K562 (cell line): ENCODE measurements around the gene TGFBR2.

ENCODE experiments used
- AFF4 ChIP-seq: sonication (generic); formaldehyde crosslinking; IDR thresholded peaks from 2 replicates; pipeline ENCODE4 v1.8.0; 2023; ENCODE audit warnings: mild to moderate bottlenecking, missing genetic modification reagents
- JUND ChIP-seq, 2 experiments: IDR thresholded peaks; 2 replicates in 1 of 2; 3 replicates in 1 of 2; pipeline ENCODE4 v1.6.1; 2011; ENCODE audit warnings: borderline replicate concordance in 2 of 2, low read depth in 2 of 2, low read length in 2 of 2, improper control_type of control experiment in 1 of 2, missing biosample characterization in 1 of 2, missing genetic modification characterization in 1 of 2, missing genetic modification reagents in 1 of 2
- MAZ ChIP-seq, 2 experiments: fragments of 450-650 bp in 1 of 2; sonication (generic) in 1 of 2; formaldehyde crosslinking; IDR thresholded peaks in 1 of 2; conservative IDR thresholded peaks in 1 of 2; 2 replicates each; pipeline versions ENCODE4 v1.4.0 to v1.5.0; 2020; ENCODE audit warnings: mild to moderate bottlenecking in 1 of 2, missing genetic modification reagents in 1 of 2
- NCOA1 ChIP-seq: fragments of 450-650 bp; IDR thresholded peaks from 2 replicates; pipeline ENCODE4 v1.6.1; 2016; ENCODE audit warnings: low read depth
- RFX5 ChIP-seq: IDR thresholded peaks from 2 replicates; pipeline ENCODE4 v1.6.1; 2011; ENCODE audit warnings: low read depth, mild to moderate bottlenecking, improper control_type of control experiment, low read length
- SOX6 ChIP-seq: fragments of 450-650 bp; IDR thresholded peaks from 2 replicates; pipeline ENCODE4 v1.6.1; 2014; ENCODE audit warnings: mild to moderate bottlenecking
- XRCC5 ChIP-seq: fragments of 200-400 bp; formaldehyde crosslinking; IDR thresholded peaks from 2 replicates; pipeline ENCODE4 v1.6.1; 2017; ENCODE audit warnings: low read depth, mild to moderate bottlenecking, low read length
- ZNF589 ChIP-seq: fragments of 200-800 bp; sonication (Bioruptor generic); IDR thresholded peaks from 2 replicates; pipeline ENCODE4 v1.6.1; 2016; ENCODE audit warnings: low read depth, missing genetic modification characterization, missing compliant biosample characterization
- TF ChIP-seq, protein P1 (sequence below), 2 experiments: fragments of 450-650 bp; formaldehyde crosslinking in 1 of 2; IDR thresholded peaks; 2 replicates each; pipeline versions ENCODE4 v1.4.0 to v1.6.1; 2014 to 2020; ENCODE audit warnings: mild to moderate bottlenecking in 2 of 2, borderline replicate concordance in 1 of 2, low read depth in 1 of 2

GRCh38 chr3:30719536-30719935 lies 113.1 kb downstream of the TGFBR2 start:
- no peak for TF ChIP-seq SOX6
- TF ChIP-seq ZNF589 (CRISPR knock-in tag) = no peak
- TF ChIP-seq AFF4 (CRISPR knock-in tag) = no peak
- no peak for TF ChIP-seq RFX5
- TF ChIP-seq NCOA1 = no peak
- TF ChIP-seq JUND (IDR thresholded peaks at IDR 0.05; ENCODE audit: borderline replicate concordance, low read depth, low read length) = no peak
- no peak for TF ChIP-seq JUND (tag; IDR thresholded peaks at IDR 0.05; ENCODE audit: borderline replicate concordance, low read depth, low read length)
- no peak for TF ChIP-seq XRCC5
- TF ChIP-seq MAZ (CRISPR knock-in tag; conservative IDR thresholded peaks at IDR 0.05 in 1 of 2, IDR thresholded peaks at IDR 0.05 in 1 of 2) = no peak
- TF ChIP-seq, protein P1, sequence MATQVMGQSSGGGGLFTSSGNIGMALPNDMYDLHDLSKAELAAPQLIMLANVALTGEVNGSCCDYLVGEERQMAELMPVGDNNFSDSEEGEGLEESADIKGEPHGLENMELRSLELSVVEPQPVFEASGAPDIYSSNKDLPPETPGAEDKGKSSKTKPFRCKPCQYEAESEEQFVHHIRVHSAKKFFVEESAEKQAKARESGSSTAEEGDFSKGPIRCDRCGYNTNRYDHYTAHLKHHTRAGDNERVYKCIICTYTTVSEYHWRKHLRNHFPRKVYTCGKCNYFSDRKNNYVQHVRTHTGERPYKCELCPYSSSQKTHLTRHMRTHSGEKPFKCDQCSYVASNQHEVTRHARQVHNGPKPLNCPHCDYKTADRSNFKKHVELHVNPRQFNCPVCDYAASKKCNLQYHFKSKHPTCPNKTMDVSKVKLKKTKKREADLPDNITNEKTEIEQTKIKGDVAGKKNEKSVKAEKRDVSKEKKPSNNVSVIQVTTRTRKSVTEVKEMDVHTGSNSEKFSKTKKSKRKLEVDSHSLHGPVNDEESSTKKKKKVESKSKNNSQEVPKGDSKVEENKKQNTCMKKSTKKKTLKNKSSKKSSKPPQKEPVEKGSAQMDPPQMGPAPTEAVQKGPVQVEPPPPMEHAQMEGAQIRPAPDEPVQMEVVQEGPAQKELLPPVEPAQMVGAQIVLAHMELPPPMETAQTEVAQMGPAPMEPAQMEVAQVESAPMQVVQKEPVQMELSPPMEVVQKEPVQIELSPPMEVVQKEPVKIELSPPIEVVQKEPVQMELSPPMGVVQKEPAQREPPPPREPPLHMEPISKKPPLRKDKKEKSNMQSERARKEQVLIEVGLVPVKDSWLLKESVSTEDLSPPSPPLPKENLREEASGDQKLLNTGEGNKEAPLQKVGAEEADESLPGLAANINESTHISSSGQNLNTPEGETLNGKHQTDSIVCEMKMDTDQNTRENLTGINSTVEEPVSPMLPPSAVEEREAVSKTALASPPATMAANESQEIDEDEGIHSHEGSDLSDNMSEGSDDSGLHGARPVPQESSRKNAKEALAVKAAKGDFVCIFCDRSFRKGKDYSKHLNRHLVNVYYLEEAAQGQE (IDR thresholded peaks at IDR 0.05; ENCODE audit: borderline replicate concordance) = no peak
- TF ChIP-seq, protein P1 (CRISPR knock-in tag; IDR thresholded peaks at IDR 0.05; ENCODE audit: low read depth) = no peak
